LNCaP clone FGC (cell line): ENCODE results near the gene METAP1D.
A peak's percentile ranks its signal among the peaks of the same experiment; 100 is the strongest.

Source experiments
- DNase-seq: peaks from one replicate; pipeline ENCODE4 v3.0.0-alpha.2; 2011; ENCODE audit warnings: low read depth
- H3K4me3 ChIP-seq: 2 replicates; pipeline ENCODE4 v1.5.1; 2011; ENCODE audit warnings: mild to moderate bottlenecking, low read depth, low read length, control low read depth
- TF ChIP-seq, protein P1 (sequence below): IDR thresholded peaks from 2 replicates; pipeline ENCODE4 v1.5.1; 2012; ENCODE audit warnings: mild to moderate bottlenecking; ENCODE audit not compliant: control insufficient read depth, insufficient read depth; ENCODE audit errors: extremely low read depth

METAP1D gene

DNA sequence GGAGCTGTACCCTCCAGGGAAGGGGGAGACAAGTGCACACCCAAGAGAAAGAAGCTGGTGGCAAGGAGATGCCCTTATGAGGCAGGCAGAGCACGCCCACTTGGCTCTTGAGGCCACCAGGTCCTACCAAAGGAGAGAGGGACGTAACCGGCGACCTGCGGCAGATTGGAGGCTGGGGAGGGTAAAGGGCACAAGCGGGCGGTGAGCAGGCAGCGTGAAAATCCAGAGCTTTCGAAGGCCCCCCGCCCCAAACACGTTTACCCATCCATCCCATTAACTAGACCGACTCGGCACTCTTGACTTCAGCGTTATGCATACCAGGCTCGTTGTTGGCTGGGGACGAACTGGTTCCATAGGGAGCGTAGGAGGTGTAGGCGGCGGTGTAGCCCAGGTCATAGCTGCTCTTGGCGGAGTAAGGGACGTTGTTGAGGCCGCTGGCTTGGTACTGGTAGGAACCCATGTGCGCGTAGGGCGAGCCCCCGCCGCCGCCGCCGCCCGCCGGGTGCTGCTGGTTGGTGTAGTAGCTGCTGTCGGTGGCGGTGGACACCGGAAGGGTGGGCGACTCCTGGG lies 102.2 kb downstream of the METAP1D start:
- peak overlapping the region; percentile 60 for H3K4me3 ChIP-seq
- TF ChIP-seq, protein P1, sequence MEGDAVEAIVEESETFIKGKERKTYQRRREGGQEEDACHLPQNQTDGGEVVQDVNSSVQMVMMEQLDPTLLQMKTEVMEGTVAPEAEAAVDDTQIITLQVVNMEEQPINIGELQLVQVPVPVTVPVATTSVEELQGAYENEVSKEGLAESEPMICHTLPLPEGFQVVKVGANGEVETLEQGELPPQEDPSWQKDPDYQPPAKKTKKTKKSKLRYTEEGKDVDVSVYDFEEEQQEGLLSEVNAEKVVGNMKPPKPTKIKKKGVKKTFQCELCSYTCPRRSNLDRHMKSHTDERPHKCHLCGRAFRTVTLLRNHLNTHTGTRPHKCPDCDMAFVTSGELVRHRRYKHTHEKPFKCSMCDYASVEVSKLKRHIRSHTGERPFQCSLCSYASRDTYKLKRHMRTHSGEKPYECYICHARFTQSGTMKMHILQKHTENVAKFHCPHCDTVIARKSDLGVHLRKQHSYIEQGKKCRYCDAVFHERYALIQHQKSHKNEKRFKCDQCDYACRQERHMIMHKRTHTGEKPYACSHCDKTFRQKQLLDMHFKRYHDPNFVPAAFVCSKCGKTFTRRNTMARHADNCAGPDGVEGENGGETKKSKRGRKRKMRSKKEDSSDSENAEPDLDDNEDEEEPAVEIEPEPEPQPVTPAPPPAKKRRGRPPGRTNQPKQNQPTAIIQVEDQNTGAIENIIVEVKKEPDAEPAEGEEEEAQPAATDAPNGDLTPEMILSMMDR: no peak
- DNase-seq: no peak

DNA sequence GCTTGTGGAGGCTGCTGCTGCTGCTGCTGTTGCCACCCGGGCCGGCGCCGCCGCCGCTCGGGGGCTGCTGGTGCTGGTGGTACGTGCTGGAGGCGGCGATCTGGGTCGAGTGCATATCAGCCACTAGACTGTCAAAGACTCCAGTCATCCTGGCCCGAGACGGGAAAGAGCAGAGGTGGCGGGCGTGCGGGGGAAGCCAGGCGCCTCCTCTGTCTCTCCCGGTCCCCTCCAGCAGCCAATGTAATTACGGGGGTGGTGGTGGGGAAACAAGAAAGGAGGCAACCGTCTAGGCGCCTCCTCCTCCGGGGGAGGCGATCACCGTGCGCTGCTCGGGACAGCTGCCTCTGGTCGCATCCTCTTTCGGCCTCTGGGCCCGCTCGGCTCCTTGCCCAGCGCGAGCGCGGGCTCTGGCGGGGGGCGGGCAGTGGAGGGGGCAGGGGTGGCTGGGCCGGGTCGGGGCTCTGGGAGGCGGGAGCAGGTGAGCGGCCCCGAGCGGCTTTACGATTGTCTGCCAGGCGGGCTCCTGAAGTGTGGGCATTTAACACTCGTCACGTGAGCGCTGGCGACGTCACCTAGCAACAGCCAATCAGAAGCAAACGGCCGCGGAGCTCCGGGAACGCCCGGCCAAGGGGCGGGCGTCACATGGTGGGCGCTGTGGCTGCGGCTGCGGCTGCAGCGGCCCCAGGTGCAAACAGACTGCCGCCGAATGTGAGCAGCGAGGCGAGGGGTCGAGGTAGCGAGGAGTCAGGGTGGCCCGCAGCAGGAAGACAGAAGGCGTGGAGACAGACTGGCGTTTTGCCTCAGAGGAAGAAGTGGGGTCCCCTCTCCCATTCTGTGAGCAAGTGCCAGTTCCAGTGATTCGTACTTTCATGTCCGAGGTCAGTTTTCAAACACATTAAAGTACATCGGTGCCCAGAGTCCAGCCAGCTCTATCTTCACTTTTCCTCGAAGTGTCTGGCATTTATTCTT lies 102.9 kb downstream of the METAP1D start, which contains the start of gene DLX2:
Gene DLX2 (minus strand): TSS at position 510 of the 969 bp plus-strand sequence. CDS start 362 bp downstream, at position 148.
- peak; percentile 56 for DNase-seq
- TF ChIP-seq, protein P1: no peak
- H3K4me3 ChIP-seq: peak within 1 kb of the TSS; percentile 60

GRCh38 chr2:172103471-172104272 lies 103.9 kb downstream of the METAP1D start:
- TF ChIP-seq, protein P1: peak; percentile 88
- peak overlapping the region; percentile 60 for H3K4me3 ChIP-seq
- peak; percentile 65 for DNase-seq

GRCh38 chr2:172105471-172106107 lies 105.8 kb downstream of the METAP1D start:
- TF ChIP-seq, protein P1: no peak
- no peak for DNase-seq
- H3K4me3 ChIP-seq: no peak overlapping the region

GRCh38 chr2:172106108-172106961 lies 106.6 kb downstream of the METAP1D start:
- TF ChIP-seq, protein P1: no peak
- no peak for DNase-seq
- H3K4me3 ChIP-seq: no peak overlapping the region
